Transverse colon (tissue), 4 donors: Measurements from ENCODE around the gene C2CD3.
"Not testable (repeated sequence)": the region's sequence is repeated elsewhere in the genome, so short reads cannot be mapped to it uniquely, and the experiment has no call there.

Experiments
- CTCF ChIP-seq, 5 experiments: fragments of 200-600 bp in 3 of 5; fragments of 450-650 bp in 2 of 5; sonication (generic) in 3 of 5; IDR thresholded peaks; 1 replicate in 2 of 5; 2 replicates in 3 of 5; pipeline ENCODE4 v1.5.1; 2016 to 2017; ENCODE audit warnings: antibody characterized with exemption in 5 of 5, inconsistent platforms in 3 of 5, mild to moderate bottlenecking in 2 of 5, moderate library complexity in 1 of 5
- EP300 ChIP-seq: sonication (generic); formaldehyde crosslinking; IDR thresholded peaks from one replicate; pipeline ENCODE4 v1.6.1; 2017; ENCODE audit warnings: antibody characterized with exemption, low read depth
- POLR2A ChIP-seq: fragments of 450-650 bp; IDR thresholded peaks from one replicate; pipeline ENCODE4 v1.6.1; 2016; ENCODE audit warnings: antibody characterized with exemption, mild to moderate bottlenecking, moderate library complexity
- POLR2AphosphoS5 ChIP-seq, 3 donors: sonication (generic); formaldehyde crosslinking; IDR thresholded peaks; one replicate each; pipeline ENCODE4 v1.6.1; 2016; ENCODE audit warnings: antibody characterized with exemption in 3 of 3

GRCh38 chr11:74066663-74067062 lies 104.1 kb downstream of the C2CD3 start:
- TF ChIP-seq POLR2A; CTCF (IDR thresholded peaks at IDR 0.05); EP300; POLR2AphosphoS5 (IDR thresholded peaks at IDR 0.05): not testable (repeated sequence)
